ENCODE results near the gene MAEA. TPM values are rescaled to one million over a fixed set of nuclear protein-coding genes. Genes with fewer than 3 reads are reported as not detected.

Gene MAEA
- total and polyA plus RNA-seq, 9 of the 15 experiments (the other 6 are each of a cell fraction or from before 2014, with no cell fraction given) = 2.1 to 86.5 (median 45.0) TPM

GRCh38 chr4:1305781-1306455 lies 16.2 kb downstream of the MAEA start (continued):
- TF ChIP-seq THRB (CRISPR knock-in tag; conservative IDR thresholded peaks at IDR 0.05) (no peak), E2F1 (CRISPR knock-in tag; IDR thresholded peaks at IDR 0.05) (no peak), TARDBP (IDR thresholded peaks at IDR 0.05) (no peak), NFYB (IDR thresholded peaks at IDR 0.05; ENCODE audit: extremely low read depth, insufficient read length) (no peak), SRSF9 (IDR thresholded peaks at IDR 0.05; ENCODE audit: borderline replicate concordance, low read depth, low read length) (no peak), CEBPB (tag; IDR thresholded peaks at IDR 0.05) (no peak), BRD4 (IDR thresholded peaks at IDR 0.05) (no peak), FOXJ3 (CRISPR knock-in tag; IDR thresholded peaks at IDR 0.05) (no peak), MLX (CRISPR knock-in tag; conservative IDR thresholded peaks at IDR 0.05) (no peak), ATF1 (CRISPR knock-in tag; IDR thresholded peaks at IDR 0.05) (no peak), ATF1 (tag; IDR thresholded peaks at IDR 0.05) (no peak), SIN3A (IDR thresholded peaks at IDR 0.05; ENCODE audit: borderline replicate concordance in 2 of 2, control insufficient read depth in 1 of 2, low read depth in 2 of 2, low read length in 2 of 2) (no peak), ZNF785 (CRISPR knock-in tag; IDR thresholded peaks at IDR 0.05) (no peak), E2F4 (CRISPR knock-in tag; IDR thresholded peaks at IDR 0.05; ENCODE audit: low read depth) (no peak), MAFG (tag; conservative IDR thresholded peaks at IDR 0.05) (no peak), ETV6 (IDR thresholded peaks at IDR 0.05; ENCODE audit: borderline replicate concordance in 1 of 2, low read depth in 2 of 2, low read length in 1 of 2) (no peak), ETV6 (CRISPR knock-in tag; IDR thresholded peaks at IDR 0.05; ENCODE audit: borderline replicate concordance) (no peak), ATF3 (IDR thresholded peaks at IDR 0.05) (peak; percentile 80), ATF3 (CRISPR knock-in tag; conservative IDR thresholded peaks at IDR 0.05) (no peak), JUND (IDR thresholded peaks at IDR 0.05; ENCODE audit: borderline replicate concordance, low read depth, low read length) (peak; percentile 55; the same call in 1 of the 2 replicates), JUND (tag; IDR thresholded peaks at IDR 0.05; ENCODE audit: borderline replicate concordance, low read depth, low read length) (no peak), TEAD4 (IDR thresholded peaks at IDR 0.05; ENCODE audit: low read length) (no peak; the same call in 1 of the 2 replicates), TEAD4 (CRISPR knock-in tag; IDR thresholded peaks at IDR 0.05; ENCODE audit: borderline replicate concordance) (no peak), POLR2A (conservative IDR thresholded peaks at IDR 0.05) (peak; percentile 40; the same call in 1 of the 2 replicates), SRSF3 (IDR thresholded peaks at IDR 0.05; ENCODE audit: insufficient read depth, low read length) (no peak)
